ENCODE measurements around the gene PES1.
"Not testable (repeated sequence)": the region's sequence is repeated elsewhere in the genome, so short reads cannot be mapped to it uniquely, and the experiment has no call there.

Gene PES1

GRCh38 chr22:30542811-30543188 lies 48.9 kb downstream of the PES1 start:
- Histone ChIP-seq H3K36me3 (ENCODE audit: control insufficient read depth in 1 of 2, insufficient read depth in 2 of 2, low read length in 2 of 2) (no peaks in the 10 kb centered on the region), H3K4me1 (ENCODE audit: control insufficient read depth in 1 of 2, insufficient read depth in 2 of 2, low read length in 2 of 2) (peaks cover 0 to 10% of the 10 kb centered on the region in 2 donors), H3K27ac (ENCODE audit: low read length) (no peak overlapping the region), H3K27me3 (ENCODE audit: low read depth, low read length) (peaks cover 9% of the 10 kb centered on the region), H3K4me3 (ENCODE audit: low read depth in 1 of 2, low read length in 2 of 2) (peak overlapping the region in 1 of 2 donors; percentile 52), H3K9me3 (ENCODE audit: control insufficient read depth in 1 of 2, low read length in 2 of 2) (no peaks in the 10 kb centered on the region)

- peaks cover 9% of the 10 kb centered on the region for H3K27me3 ChIP-seq (ENCODE audit: low read depth, low read length)
- peaks cover 0 to 10% of the 10 kb centered on the region in 2 donors for H3K4me1 ChIP-seq (ENCODE audit: control insufficient read depth in 1 of 2, insufficient read depth in 2 of 2, low read length in 2 of 2)
- H3K4me3 ChIP-seq (ENCODE audit: low read depth in 1 of 2, low read length in 2 of 2): peak overlapping the region in 1 of 2 donors; percentile 52
- no peaks in the 10 kb centered on the region for H3K36me3 ChIP-seq (ENCODE audit: control insufficient read depth in 1 of 2, insufficient read depth in 2 of 2, low read length in 2 of 2)
- no peaks in the 10 kb centered on the region for H3K9me3 ChIP-seq (ENCODE audit: control insufficient read depth in 1 of 2, low read length in 2 of 2)
- H3K27ac ChIP-seq (ENCODE audit: low read length): no peak overlapping the region
Measured at GRCh38 chr22:30541961-30542810, 49.5 kb downstream of the PES1 start.

DNA sequence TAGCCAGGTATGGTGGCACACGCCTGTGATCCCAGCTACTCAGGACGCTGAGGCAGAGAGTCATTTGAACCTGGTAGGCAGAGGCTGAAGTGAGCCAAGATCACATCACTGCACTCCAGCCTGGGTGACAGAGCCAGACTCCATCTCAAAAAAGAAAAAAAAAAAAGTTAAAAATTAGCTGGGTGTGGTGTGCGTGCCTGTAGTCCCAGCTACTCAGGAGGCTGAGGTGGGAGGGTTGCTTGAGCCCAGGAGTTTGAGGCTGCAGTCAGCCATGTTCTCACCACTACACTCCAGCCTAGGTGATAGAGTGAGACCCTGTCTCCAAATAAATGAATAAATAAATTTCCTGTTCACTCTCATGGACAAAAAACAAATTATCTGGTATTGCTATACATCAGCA lies 50.2 kb downstream of the PES1 start:
- not testable (repeated sequence) for H3K36me3 ChIP-seq (ENCODE audit: control insufficient read depth in 1 of 2, insufficient read depth in 2 of 2, low read length in 2 of 2); H3K27ac ChIP-seq (ENCODE audit: low read length); H3K4me3 ChIP-seq (ENCODE audit: low read depth in 1 of 2, low read length in 2 of 2); H3K9me3 ChIP-seq (ENCODE audit: control insufficient read depth in 1 of 2, low read length in 2 of 2); H3K27me3 ChIP-seq (ENCODE audit: low read depth, low read length)
- peaks cover 0 to 10% of the 10 kb centered on the region in 2 donors for H3K4me1 ChIP-seq (ENCODE audit: control insufficient read depth in 1 of 2, insufficient read depth in 2 of 2, low read length in 2 of 2)

DNA sequence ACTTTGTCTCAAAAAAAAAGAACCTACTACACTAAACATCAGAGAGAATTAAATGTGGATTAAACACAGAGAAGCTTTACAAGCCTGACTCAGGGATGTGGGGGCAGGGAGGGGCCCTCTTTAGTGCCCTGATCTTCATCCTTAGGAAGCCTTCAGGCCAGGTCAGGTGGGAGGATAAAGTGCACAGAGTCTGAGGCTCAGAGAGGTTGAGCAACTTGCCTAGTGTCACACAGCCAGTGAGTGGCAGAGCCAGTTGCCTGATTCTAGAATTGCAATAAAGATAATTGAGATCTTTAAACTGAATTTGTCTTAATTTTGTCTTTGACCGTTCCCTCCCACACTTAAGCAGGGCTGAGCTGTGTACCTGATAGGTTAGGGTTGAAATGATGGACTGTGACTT lies 52.3 kb downstream of the PES1 start:
- Histone ChIP-seq H3K27ac (ENCODE audit: low read length) (no peak overlapping the region), H3K36me3 (ENCODE audit: control insufficient read depth in 1 of 2, insufficient read depth in 2 of 2, low read length in 2 of 2) (no peaks in the 10 kb centered on the region), H3K4me3 (ENCODE audit: low read depth in 1 of 2, low read length in 2 of 2) (no peak overlapping the region), H3K9me3 (ENCODE audit: control insufficient read depth in 1 of 2, low read length in 2 of 2) (no peaks in the 10 kb centered on the region), H3K4me1 (ENCODE audit: control insufficient read depth in 1 of 2, insufficient read depth in 2 of 2, low read length in 2 of 2) (peaks cover 0 to 10% of the 10 kb centered on the region in 2 donors), H3K27me3 (ENCODE audit: low read depth, low read length) (peaks cover 9% of the 10 kb centered on the region)

GRCh38 chr22:30538280-30538679 lies 53.4 kb downstream of the PES1 start:
- Histone ChIP-seq H3K36me3 (ENCODE audit: control insufficient read depth in 1 of 2, insufficient read depth in 2 of 2, low read length in 2 of 2) (no peaks in the 10 kb centered on the region), H3K4me1 (ENCODE audit: control insufficient read depth in 1 of 2, insufficient read depth in 2 of 2, low read length in 2 of 2) (peaks cover 0 to 10% of the 10 kb centered on the region in 2 donors), H3K9me3 (ENCODE audit: control insufficient read depth in 1 of 2, low read length in 2 of 2) (no peaks in the 10 kb centered on the region), H3K4me3 (ENCODE audit: low read depth in 1 of 2, low read length in 2 of 2) (no peak overlapping the region), H3K27me3 (ENCODE audit: low read depth, low read length) (peaks cover 7% of the 10 kb centered on the region), H3K27ac (ENCODE audit: low read length) (no peak overlapping the region)

DNA sequence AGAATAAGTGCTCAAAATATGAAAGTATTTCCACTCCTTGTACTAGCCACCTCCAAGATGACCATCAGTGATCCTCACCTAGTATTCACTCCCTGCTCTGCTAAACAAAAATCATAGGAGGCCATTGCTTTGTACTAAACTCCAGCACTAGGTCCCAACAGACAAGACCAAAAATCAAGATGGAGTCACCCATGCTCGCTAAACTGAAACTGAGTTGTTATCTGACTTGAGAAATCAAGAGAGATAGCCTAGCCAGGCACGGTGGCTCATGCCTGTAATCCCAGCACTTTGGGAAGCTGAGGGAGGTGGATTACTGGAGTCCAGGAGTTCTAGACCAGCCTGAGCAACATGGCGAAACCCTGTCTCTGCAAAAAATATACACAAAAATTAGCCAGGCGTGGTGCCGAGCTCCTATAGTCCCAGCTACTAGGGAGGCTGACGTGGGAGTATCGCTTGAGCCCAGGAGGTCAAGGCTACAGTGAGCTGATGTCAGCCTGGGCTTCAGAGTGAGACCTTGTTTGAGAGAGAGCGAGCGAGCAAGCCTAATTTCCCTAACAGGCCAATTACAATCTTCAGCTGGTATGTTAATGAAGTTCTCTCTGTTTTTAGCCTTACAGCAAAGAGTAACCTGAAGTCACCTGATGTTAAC lies 54.5 kb downstream of the PES1 start:
- H3K27me3 ChIP-seq (ENCODE audit: low read depth, low read length): no peaks in the 10 kb centered on the region

DNA sequence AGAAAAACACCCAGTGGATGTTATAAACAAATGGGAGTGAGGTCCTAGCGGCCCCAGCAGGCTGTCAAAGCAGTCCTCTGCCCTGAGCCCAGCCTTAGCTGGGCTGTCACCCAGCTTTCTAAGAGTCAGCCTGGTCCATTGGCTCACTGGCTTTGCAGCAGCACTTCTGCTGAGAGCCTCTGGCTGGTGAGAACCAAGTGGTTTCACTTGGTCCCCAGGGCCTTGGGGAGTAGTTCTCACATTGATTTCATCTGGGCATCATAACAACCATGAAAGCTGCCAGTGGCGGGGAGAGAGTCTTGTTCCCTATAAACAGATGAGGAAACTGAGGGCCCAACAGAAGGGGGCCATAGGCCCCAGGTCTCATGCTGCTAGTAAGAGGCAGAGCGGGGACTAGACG lies 56.5 kb downstream of the PES1 start:
- no peaks in the 10 kb centered on the region for H3K9me3 ChIP-seq (ENCODE audit: control insufficient read depth in 1 of 2, low read length in 2 of 2)
- no peaks in the 10 kb centered on the region for H3K27me3 ChIP-seq (ENCODE audit: low read depth, low read length)
- no peaks in the 10 kb centered on the region for H3K36me3 ChIP-seq (ENCODE audit: control insufficient read depth in 1 of 2, insufficient read depth in 2 of 2, low read length in 2 of 2)

More for the DNA sequence above, 54.5 kb downstream of the PES1 start:
- Histone ChIP-seq H3K4me1 (ENCODE audit: control insufficient read depth in 1 of 2, insufficient read depth in 2 of 2, low read length in 2 of 2) (peaks cover 0 to 4% of the 10 kb centered on the region in 2 donors), H3K9me3 (ENCODE audit: control insufficient read depth in 1 of 2, low read length in 2 of 2) (no peaks in the 10 kb centered on the region), H3K36me3 (ENCODE audit: control insufficient read depth in 1 of 2, insufficient read depth in 2 of 2, low read length in 2 of 2) (no peaks in the 10 kb centered on the region), H3K27ac (ENCODE audit: low read length) (no peak overlapping the region), H3K4me3 (ENCODE audit: low read depth in 1 of 2, low read length in 2 of 2) (no peak overlapping the region)

DNA sequence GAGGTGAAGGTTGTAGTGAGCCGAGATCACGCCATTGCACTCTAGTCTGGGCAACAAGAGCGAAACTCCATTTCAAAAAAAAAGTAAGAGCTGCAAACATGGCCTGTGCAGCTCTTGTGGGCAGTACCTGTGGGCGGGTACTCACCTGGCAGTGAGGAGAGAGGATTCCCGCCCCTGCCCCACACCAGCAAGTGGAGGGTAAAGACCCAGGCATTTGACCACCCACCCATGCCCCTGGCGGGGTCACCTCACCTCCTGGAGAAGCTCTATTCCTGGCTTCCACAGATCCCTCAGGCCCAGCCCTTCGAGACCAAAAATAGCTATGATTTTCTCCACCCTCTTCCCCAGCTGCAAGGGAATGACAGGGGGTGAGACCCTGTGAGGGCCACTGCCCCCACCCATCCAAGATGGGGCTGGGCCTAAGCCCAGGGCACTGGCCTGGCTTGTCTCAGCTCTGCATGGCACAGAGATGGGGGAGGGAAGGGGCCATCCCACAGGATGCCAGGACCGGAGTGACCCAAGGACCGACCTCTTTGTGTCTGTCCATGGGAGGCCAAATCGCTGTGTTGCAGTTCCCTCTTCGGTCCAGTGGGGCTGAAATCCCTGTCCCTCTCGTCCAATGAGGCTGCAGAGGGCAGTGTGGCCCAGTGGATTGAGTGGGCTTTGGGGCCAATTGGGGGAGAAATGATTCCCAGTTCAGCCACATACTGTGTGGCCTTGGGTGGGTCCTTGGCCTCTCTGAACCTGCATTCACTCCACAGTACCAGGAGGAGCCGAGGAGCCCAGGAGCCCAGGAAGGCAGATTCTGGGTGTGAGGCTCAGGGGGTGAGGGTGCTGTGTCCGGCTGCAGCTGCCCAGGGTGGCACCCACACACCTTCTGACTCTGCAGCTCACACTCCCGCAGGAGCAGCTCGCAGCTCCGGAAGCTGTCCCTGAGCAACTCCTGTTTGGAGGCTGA lies 59.8 kb downstream of the PES1 start:
- Histone ChIP-seq H3K36me3 (ENCODE audit: control insufficient read depth in 1 of 2, insufficient read depth in 2 of 2, low read length in 2 of 2) (no peaks in the 10 kb centered on the region), H3K27me3 (ENCODE audit: low read depth, low read length) (no peaks in the 10 kb centered on the region), H3K4me3 (ENCODE audit: low read depth in 1 of 2, low read length in 2 of 2) (no peak overlapping the region), H3K27ac (ENCODE audit: low read length) (no peak overlapping the region), H3K4me1 (ENCODE audit: control insufficient read depth in 1 of 2, insufficient read depth in 2 of 2, low read length in 2 of 2) (no peaks in the 10 kb centered on the region), H3K9me3 (ENCODE audit: control insufficient read depth in 1 of 2, low read length in 2 of 2) (no peaks in the 10 kb centered on the region)

More for the DNA sequence above, 56.5 kb downstream of the PES1 start:
- Histone ChIP-seq H3K4me3 (ENCODE audit: low read depth in 1 of 2, low read length in 2 of 2) (no peak overlapping the region), H3K4me1 (ENCODE audit: control insufficient read depth in 1 of 2, insufficient read depth in 2 of 2, low read length in 2 of 2) (no peaks in the 10 kb centered on the region), H3K27ac (ENCODE audit: low read length) (no peak overlapping the region)

GRCh38 chr22:30526656-30527055 lies 65.1 kb downstream of the PES1 start:
- Histone ChIP-seq H3K4me1 (ENCODE audit: control insufficient read depth in 1 of 2, insufficient read depth in 2 of 2, low read length in 2 of 2) (no peaks in the 10 kb centered on the region), H3K36me3 (ENCODE audit: control insufficient read depth in 1 of 2, insufficient read depth in 2 of 2, low read length in 2 of 2) (no peaks in the 10 kb centered on the region), H3K4me3 (ENCODE audit: low read depth in 1 of 2, low read length in 2 of 2) (no peak overlapping the region), H3K27ac (ENCODE audit: low read length) (no peak overlapping the region), H3K27me3 (ENCODE audit: low read depth, low read length) (no peaks in the 10 kb centered on the region), H3K9me3 (ENCODE audit: control insufficient read depth in 1 of 2, low read length in 2 of 2) (no peaks in the 10 kb centered on the region)

All from muscle layer of duodenum (tissue), 2 donors.